AG09319 (cell line): ENCODE measurements around the gene UNC13A.
"Not testable (repeated sequence)": the region's sequence is repeated elsewhere in the genome, so short reads cannot be mapped to it uniquely, and the experiment has no call there.

Experiments used
- DNase-seq: peaks from one replicate; pipeline ENCODE4 v3.0.0-alpha.2; 2010; ENCODE audit warnings: low read depth; ENCODE audit errors: extremely low read depth
- TF ChIP-seq, protein P1 (sequence below): IDR thresholded peaks from 2 replicates; pipeline ENCODE4 v1.5.1; 2011; ENCODE audit warnings: low read depth, mild to moderate bottlenecking, inconsistent platforms, low read length, moderate library complexity

The UNC13A gene

DNA sequence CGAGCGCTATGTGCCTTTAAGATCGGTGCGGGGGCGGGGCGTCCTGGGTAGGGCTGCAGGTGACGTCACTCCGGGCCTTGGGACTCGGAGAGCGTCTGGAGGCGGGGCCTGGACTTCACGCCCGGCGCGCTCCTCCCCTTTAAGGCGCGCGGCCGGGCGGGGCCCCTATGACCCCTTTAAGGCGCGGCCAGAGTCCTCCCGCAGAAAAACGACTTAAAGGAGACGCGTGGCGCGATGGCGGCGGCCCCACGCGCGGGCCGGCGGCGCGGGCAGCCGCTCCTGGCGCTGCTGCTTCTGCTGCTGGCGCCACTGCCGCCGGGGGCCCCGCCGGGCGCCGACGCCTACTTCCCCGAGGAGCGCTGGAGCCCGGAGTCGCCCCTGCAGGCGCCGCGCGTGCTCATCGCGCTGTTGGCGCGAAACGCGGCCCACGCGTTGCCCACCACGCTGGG lies 132.7 kb downstream of the UNC13A start, which contains the start of gene COLGALT1:
TSS of gene COLGALT1 (plus strand) at position 170 of the 449 bp plus-strand sequence. CDS start at position 235, 65 bp downstream.
- TF ChIP-seq, protein P1, sequence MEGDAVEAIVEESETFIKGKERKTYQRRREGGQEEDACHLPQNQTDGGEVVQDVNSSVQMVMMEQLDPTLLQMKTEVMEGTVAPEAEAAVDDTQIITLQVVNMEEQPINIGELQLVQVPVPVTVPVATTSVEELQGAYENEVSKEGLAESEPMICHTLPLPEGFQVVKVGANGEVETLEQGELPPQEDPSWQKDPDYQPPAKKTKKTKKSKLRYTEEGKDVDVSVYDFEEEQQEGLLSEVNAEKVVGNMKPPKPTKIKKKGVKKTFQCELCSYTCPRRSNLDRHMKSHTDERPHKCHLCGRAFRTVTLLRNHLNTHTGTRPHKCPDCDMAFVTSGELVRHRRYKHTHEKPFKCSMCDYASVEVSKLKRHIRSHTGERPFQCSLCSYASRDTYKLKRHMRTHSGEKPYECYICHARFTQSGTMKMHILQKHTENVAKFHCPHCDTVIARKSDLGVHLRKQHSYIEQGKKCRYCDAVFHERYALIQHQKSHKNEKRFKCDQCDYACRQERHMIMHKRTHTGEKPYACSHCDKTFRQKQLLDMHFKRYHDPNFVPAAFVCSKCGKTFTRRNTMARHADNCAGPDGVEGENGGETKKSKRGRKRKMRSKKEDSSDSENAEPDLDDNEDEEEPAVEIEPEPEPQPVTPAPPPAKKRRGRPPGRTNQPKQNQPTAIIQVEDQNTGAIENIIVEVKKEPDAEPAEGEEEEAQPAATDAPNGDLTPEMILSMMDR, result no peak
- DNase-seq, result peak; percentile 85

DNA sequence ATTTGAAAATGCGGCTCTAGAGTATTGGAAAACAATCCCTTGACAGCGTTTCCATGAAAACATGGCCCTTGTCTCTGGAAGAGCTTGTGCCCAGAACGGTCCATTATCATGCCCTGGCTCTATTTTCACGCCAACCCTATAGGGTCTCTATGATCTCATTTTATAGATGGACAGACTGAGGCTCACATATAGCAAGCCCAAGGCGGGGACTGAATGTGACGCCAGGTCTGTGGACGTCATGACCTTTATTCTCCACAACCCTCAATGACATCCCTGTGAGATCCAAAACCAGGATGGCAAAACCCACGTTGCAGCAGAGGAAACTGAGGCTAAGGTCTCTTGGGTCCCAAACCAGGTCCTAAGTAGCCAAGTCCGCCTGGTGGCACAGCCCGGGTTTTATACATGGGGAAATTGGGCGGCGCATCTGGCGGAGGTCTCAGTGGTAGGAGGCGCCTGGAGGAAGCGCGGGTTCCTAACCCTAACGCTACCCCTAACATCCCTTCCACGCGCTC lies 133.1 kb downstream of the UNC13A start:
- TF ChIP-seq, protein P1, result no peak

DNA sequence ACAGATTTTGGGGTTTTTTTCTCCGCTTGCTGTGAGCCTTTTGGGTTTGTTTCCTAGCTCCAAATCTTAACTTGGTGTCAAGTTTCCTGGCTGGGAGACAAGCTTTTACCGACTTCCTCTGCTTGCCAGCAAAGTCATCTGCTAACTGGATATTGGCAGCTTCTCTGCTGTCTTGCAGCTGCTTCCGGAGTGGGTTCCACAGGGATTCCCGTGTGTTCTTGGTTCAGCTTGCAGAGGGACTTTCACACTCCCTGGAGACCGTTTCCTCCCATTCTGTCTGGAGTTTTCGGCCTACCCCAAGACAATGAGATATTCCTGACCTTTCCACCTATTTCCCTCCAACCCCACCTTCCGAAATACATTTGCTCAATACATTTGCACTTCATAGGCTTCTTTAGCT lies 134.9 kb downstream of the UNC13A start:
- TF ChIP-seq, protein P1, result no peak
- DNase-seq, result peak; percentile 81

More for the DNA sequence above, 133.1 kb downstream of the UNC13A start:
- DNase-seq, result no peak

DNA sequence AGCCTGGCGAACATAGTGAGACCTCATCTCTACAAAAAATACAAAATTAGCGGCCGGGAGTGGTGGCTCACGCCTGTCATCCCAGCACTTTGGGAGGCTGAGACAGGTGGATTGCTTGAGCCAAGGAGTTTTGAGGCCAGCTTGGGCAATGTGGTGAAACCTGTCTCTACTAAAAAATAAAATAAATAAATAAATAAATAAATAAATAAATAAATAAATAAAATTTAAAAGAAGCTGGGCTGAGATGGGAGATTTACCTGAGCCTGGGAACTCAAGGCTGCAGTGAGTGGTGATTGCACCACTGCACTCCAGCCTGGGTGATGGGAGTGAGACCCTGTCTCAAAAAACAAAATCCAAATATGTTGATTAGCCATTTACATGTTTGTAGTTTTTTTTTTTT lies 135.4 kb downstream of the UNC13A start:
- DNase-seq, result not testable (repeated sequence)
